ENCODE results near the gene KISS1. TPM values are rescaled to one million over a fixed set of nuclear protein-coding genes. Genes with fewer than 3 reads are reported as not detected.

The KISS1 gene
- total RNA-seq, 1 experiment from 2014 or later: not detected

- H3K4me3 ChIP-seq (ENCODE audit: low read depth in 2 of 2, low read length in 2 of 2): no peak overlapping the region
- intact Hi-C loops (cut with micrococcal nuclease; ENCODE audit: unreplicated experiment) (no loop called here), in situ Hi-C loops (cut with HindIII; ENCODE audit: low pct_unique_long_range_greater_than_20kb, low sequenced_read_pairs) (no loop called here)
- peaks cover 9% of the 10 kb centered on the region; the same call in 1 of the 2 replicates for H3K27me3 ChIP-seq (ENCODE audit: control insufficient read depth, insufficient read depth, low read length)
- TF ChIP-seq POLR2AphosphoS5 (IDR thresholded peaks at IDR 0.05; ENCODE audit: low read depth, low read length) (no peak), TCF7L2 (IDR thresholded peaks at IDR 0.05; ENCODE audit: low read depth, low read length) (no peak), CTCF (IDR thresholded peaks at IDR 0.05) (no peak), REST (IDR thresholded peaks at IDR 0.05; ENCODE audit: insufficient read depth in 1 of 2, low read depth in 2 of 2, low read length in 1 of 2) (no peak), SIN3A (IDR thresholded peaks at IDR 0.05; ENCODE audit: borderline replicate concordance, insufficient read depth, low read depth, low read length) (no peak)
- BruUV-seq (replicated peaks): no TSS peak
- no peaks in the 10 kb centered on the region for H3K36me3 ChIP-seq (ENCODE audit: control insufficient read depth, insufficient read depth, low read length)
- no peaks in the 10 kb centered on the region for H3K9me3 ChIP-seq (ENCODE audit: control insufficient read depth, insufficient read depth, low read depth, low read length)
- DNase-seq (ENCODE audit: low read depth, low spot score) (no peak), ATAC-seq (no peak)
- ChIA-PET POLR2A (no interaction called here), CTCF (interaction anchor here (0.7 kb wide), 1 partner anchor 21 kb away, joined by 3 read pairs; no protein-coding TSS in a partner anchor)
- no peaks in the 10 kb centered on the region for H3K4me1 ChIP-seq (ENCODE audit: control insufficient read depth, insufficient read depth, low read length)
- no peak overlapping the region for H3K27ac ChIP-seq (ENCODE audit: low read length)
These were observed 19.2 kb downstream of the KISS1 start for GRCh38 chr1:204177133-204177532.

- in situ Hi-C loops (cut with HindIII; ENCODE audit: low pct_unique_long_range_greater_than_20kb, low sequenced_read_pairs): no loop called here
- TF ChIP-seq REST (IDR thresholded peaks at IDR 0.05; ENCODE audit: insufficient read depth in 1 of 2, low read depth in 2 of 2, low read length in 1 of 2) (no peak), SIN3A (IDR thresholded peaks at IDR 0.05; ENCODE audit: borderline replicate concordance, insufficient read depth, low read depth, low read length) (no peak), TCF7L2 (IDR thresholded peaks at IDR 0.05; ENCODE audit: low read depth, low read length) (no peak), POLR2AphosphoS5 (IDR thresholded peaks at IDR 0.05; ENCODE audit: low read depth, low read length) (no peak), CTCF (IDR thresholded peaks at IDR 0.05) (no peak)
- no peaks in the 10 kb centered on the region for H3K9me3 ChIP-seq (ENCODE audit: control insufficient read depth, insufficient read depth, low read depth, low read length)
- H3K4me1 ChIP-seq (ENCODE audit: control insufficient read depth, insufficient read depth, low read length): no peaks in the 10 kb centered on the region
- ChIA-PET POLR2A (interaction anchor here (0.7 kb wide), 1 partner anchor 54 kb away, joined by 3 read pairs; no protein-coding TSS in a partner anchor), CTCF (no interaction called here)
- H3K27me3 ChIP-seq (ENCODE audit: control insufficient read depth, insufficient read depth, low read length): peaks cover 9% of the 10 kb centered on the region; the same call in 1 of the 2 replicates
- H3K4me3 ChIP-seq (ENCODE audit: low read depth in 2 of 2, low read length in 2 of 2): no peak overlapping the region
- H3K27ac ChIP-seq (ENCODE audit: low read length): no peak overlapping the region
- no TSS peak for BruUV-seq (replicated peaks)
- intact Hi-C loops (cut with micrococcal nuclease; ENCODE audit: unreplicated experiment): no loop called here
- H3K36me3 ChIP-seq (ENCODE audit: control insufficient read depth, insufficient read depth, low read length): no peaks in the 10 kb centered on the region
- ATAC-seq (no peak), DNase-seq (ENCODE audit: low read depth, low spot score) (no peak)
These were observed 20.2 kb downstream of the KISS1 start for GRCh38 chr1:204176049-204176448.

Measured in Panc1 (cell line).